ENCODE data around the gene DOP1A.

DOP1A gene, protein sequence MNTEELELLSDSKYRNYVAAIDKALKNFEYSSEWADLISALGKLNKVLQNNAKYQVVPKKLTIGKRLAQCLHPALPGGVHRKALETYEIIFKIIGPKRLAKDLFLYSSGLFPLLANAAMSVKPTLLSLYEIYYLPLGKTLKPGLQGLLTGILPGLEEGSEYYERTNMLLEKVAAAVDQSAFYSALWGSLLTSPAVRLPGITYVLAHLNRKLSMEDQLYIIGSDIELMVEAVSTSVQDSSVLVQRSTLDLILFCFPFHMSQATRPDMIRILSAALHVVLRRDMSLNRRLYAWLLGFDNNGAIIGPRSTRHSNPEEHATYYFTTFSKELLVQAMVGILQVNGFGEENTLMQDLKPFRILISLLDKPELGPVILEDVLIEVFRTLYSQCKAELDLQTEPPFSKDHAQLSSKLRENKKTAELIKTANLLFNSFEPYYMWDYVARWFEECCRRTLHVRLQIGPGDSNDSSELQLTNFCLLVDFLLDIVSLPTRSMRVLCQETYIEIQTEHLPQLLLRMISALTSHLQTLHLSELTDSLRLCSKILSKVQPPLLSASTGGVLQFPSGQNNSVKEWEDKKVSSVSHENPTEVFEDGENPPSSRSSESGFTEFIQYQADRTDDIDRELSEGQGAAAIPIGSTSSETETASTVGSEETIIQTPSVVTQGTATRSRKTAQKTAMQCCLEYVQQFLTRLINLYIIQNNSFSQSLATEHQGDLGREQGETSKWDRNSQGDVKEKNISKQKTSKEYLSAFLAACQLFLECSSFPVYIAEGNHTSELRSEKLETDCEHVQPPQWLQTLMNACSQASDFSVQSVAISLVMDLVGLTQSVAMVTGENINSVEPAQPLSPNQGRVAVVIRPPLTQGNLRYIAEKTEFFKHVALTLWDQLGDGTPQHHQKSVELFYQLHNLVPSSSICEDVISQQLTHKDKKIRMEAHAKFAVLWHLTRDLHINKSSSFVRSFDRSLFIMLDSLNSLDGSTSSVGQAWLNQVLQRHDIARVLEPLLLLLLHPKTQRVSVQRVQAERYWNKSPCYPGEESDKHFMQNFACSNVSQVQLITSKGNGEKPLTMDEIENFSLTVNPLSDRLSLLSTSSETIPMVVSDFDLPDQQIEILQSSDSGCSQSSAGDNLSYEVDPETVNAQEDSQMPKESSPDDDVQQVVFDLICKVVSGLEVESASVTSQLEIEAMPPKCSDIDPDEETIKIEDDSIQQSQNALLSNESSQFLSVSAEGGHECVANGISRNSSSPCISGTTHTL (N-terminal part only)

DNA sequence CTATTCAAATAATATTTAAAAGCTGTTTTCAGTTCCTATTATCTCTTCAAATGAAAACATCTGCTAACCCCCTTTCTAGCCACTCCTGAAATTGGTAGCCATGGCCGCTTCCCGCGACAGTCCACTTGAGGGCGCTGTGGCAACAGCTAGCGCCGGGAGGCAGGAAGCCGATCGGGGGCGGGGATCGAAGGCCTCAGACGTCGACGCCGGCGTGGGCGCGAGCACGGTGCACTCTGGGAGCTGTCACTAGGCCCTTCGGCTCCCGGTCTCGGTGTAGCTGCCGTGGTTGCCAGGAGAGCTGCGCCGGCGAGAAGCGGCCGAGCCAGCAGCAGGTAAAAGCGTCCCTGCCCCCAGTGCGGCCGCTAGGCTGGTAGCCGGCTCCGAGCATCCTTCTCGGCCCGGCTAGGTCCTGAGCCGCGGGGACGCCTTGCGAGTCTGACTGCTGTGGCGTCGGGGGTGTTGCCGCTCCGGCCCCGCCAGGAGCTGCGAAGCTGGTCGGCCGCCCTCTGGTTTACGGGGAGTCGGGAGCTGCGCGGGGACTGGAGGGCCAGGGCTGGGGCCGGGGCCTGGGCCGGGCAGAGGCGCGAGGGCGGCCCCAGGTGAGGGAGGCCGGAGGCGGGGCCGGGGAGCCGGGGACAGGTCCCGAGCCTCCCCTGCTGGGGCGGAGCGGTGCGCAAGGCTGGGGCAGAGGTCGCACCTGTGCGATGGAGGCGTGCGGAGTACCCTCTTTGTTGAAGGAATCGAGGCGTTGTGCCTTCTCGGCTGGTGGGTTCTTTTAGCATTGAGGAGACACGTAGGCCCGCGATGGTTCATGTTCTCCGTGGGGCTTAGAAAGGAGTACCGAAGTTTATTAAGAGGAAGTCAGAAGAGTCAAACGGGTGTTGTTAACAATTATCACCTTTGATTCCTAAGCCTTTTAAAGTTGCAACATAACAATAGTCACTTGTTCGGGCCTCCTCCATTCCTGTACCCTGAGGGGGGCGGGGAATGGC, at the start of gene DOP1A:
Gene DOP1A (plus strand): TSS at position 224 of the 992 bp plus-strand sequence. CDS start 29,307 bp downstream, outside the sequence.
- peak; percentile 93 for DNase-seq (ENCODE audit: low read depth, low spot score)
- H3K4me3 ChIP-seq (ENCODE audit: low read depth, low read length) = peak within 1 kb of the TSS; percentile 81
- TF ChIP-seq, protein P1, sequence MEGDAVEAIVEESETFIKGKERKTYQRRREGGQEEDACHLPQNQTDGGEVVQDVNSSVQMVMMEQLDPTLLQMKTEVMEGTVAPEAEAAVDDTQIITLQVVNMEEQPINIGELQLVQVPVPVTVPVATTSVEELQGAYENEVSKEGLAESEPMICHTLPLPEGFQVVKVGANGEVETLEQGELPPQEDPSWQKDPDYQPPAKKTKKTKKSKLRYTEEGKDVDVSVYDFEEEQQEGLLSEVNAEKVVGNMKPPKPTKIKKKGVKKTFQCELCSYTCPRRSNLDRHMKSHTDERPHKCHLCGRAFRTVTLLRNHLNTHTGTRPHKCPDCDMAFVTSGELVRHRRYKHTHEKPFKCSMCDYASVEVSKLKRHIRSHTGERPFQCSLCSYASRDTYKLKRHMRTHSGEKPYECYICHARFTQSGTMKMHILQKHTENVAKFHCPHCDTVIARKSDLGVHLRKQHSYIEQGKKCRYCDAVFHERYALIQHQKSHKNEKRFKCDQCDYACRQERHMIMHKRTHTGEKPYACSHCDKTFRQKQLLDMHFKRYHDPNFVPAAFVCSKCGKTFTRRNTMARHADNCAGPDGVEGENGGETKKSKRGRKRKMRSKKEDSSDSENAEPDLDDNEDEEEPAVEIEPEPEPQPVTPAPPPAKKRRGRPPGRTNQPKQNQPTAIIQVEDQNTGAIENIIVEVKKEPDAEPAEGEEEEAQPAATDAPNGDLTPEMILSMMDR (IDR thresholded peaks at IDR 0.05; ENCODE audit: low read depth, low read length) = peak; percentile 99
- in situ Hi-C loops (cut with HindIII; ENCODE audit: low sequenced_read_pairs) = no loop called here

DNA sequence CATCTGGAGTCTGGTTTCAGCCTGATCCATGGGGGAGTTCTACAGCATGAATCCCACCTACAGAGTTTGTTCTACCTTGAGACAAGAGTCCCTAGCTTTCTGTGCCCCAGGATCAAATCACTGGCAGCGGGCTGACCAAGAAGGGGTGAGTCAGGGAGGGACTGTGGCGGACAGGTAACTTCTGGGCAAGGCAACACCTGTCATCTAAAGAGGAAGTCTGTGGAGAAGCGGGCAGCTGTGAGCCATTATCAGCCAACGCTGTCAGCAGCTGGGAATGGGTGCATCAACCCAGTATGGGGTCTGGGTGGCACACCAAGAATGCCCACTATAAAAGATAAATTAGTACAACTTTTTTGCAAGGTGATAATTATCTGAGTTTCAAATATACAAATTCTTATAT, 47.7 kb upstream of the DOP1A start:
- in situ Hi-C loops (cut with HindIII; ENCODE audit: low sequenced_read_pairs) = no loop called here
- H3K4me3 ChIP-seq (ENCODE audit: low read depth, low read length) = no peak overlapping the region
- DNase-seq (ENCODE audit: low read depth, low spot score) = no peak
- TF ChIP-seq, protein P1 (IDR thresholded peaks at IDR 0.05; ENCODE audit: low read depth, low read length) = no peak

DNA sequence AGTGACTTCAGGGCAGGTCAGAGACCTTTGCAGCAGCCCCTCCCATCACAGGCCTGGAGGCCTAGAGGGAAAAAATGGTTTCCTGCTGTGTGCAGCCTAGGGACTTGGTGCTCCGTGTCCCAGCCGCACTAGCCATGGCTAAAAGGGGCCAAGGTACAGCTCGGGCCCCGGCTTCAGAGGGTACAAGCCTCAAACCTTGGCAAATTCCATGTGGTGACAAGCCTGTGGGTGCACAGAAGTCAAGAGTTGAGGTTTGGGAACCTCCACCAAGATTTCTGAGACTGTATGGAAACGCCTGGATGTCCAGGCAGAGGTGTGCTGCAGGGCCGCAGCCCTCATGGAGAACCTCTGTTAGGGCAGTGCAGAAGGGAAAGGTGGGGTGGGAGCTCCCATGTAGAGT, 35.8 kb upstream of the DOP1A start:
- TF ChIP-seq, protein P1 (IDR thresholded peaks at IDR 0.05; ENCODE audit: low read depth, low read length) = no peak
- in situ Hi-C loops (cut with HindIII; ENCODE audit: low sequenced_read_pairs) = no loop called here
- H3K4me3 ChIP-seq (ENCODE audit: low read depth, low read length) = no peak overlapping the region
- no peak for DNase-seq (ENCODE audit: low read depth, low spot score)

DNA sequence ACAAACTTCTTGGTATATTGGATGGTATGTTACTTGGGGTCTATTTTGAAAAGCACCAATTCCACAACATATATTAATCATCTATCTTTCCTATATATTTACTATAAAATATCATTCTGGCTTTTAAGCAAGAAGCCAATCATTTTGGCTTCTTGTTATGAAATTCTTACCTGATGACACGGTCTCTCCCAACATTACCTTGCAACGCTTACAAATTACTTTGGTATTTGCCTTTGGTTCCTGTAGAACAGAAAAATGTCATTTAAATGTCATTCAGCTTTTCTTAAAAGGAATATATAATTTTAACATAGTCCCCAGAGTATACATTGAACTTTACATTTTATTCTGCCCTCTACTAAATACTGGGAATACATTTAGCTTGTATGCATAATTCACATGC, 29.2 kb upstream of the DOP1A start:
- in situ Hi-C loops (cut with HindIII; ENCODE audit: low sequenced_read_pairs) = no loop called here
- no peak for DNase-seq (ENCODE audit: low read depth, low spot score)
- H3K4me3 ChIP-seq (ENCODE audit: low read depth, low read length) = no peak overlapping the region
- TF ChIP-seq, protein P1 (IDR thresholded peaks at IDR 0.05; ENCODE audit: low read depth, low read length) = no peak

DNA sequence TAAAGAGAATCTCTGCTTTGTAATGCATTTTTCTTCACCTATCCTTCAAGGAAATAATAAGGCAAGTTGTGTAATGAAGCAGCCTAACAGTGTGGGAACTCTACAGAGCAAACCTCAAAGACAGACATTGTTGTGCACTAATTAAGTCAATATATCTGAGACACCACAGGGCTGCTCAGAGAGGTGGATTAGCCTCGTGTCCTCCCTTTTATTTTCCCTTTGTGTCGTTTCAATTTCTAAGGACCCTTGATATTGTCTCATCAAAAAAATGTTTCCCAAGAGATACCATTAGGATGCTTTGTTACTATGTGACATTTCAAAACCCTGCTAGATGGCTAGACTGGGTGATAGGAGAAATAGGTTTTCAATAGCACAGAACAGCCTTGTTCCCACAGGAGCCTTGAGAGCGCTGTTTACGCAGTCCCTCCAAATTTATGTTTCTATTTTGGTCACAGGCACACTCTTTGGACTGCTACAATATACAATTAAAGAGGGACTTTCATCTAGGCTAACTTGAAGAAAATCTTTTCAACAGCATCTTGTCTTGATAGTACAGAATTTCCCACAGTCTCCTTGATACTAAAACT, 24.9 kb upstream of the DOP1A start:
- TF ChIP-seq, protein P1 (IDR thresholded peaks at IDR 0.05; ENCODE audit: low read depth, low read length) = no peak
- no peak overlapping the region for H3K4me3 ChIP-seq (ENCODE audit: low read depth, low read length)
- DNase-seq (ENCODE audit: low read depth, low spot score) = no peak
- in situ Hi-C loops (cut with HindIII; ENCODE audit: low sequenced_read_pairs) = no loop called here
